Measurements from ENCODE around the gene TMEM51.

Gene TMEM51

DNA sequence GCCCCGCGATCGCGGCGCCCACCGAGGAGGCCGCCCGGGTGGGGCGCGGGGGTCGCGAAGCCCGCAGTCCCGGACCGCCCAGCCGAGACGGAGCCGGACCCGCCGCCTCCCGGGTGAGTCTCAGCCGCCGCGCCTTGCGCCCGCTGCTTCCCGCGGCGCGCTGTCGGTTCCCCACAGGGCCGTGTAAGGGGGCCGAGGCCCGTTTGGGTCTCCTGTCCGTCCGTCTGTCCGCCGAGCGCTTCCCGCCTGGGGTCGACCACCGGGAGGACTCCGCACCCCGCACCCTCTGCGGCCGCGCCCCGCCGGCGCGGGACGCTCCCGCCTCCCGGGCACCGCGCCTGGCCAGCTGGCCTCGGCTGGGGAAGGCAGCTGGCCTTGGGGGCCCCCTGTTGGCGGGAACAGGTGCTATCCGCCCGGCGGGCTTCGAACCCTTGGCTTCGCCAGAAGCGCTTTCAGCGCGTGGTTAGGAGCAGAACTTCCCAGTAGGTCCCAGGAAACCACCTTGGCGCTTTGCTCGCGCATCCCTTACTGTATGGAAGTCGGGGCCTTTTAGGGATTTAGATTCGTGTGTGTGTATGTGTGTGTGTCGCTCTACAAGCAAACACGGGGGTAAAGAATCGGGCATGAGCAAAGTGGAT is 414 bp downstream of the TMEM51 start:
- Histone ChIP-seq H3K36me3 (ENCODE audit: control insufficient read depth in 1 of 2, insufficient read depth in 2 of 2, low read length in 2 of 2) (no peaks in the 10 kb centered on the region), H2AK5ac (ENCODE audit: low read length) (no peak overlapping the region), H3K4me2 (ENCODE audit: low read length) (peak overlapping the region; percentile 90), H3K23ac (ENCODE audit: low read length) (no peak overlapping the region), H3K4me3 (ENCODE audit: low read depth, low read length) (peak overlapping the region; percentile 78), H3K9me3 (ENCODE audit: insufficient read depth, low read depth, low read length) (no peaks in the 10 kb centered on the region), H2AFZ (ENCODE audit: insufficient read depth, low read length, poor library complexity) (peak overlapping the region; percentile 62), H3K27me3 (ENCODE audit: insufficient read depth, low read length) (no peaks in the 10 kb centered on the region), H3K4ac (ENCODE audit: low read depth, low read length) (peak overlapping the region; percentile 39), H4K8ac (ENCODE audit: low read depth, low read length) (peak overlapping the region; percentile 69), H2BK5ac (ENCODE audit: low read depth, low read length, poor library complexity) (peak overlapping the region; percentile 52), H3K9ac (ENCODE audit: low read length) (peak overlapping the region; percentile 37), H4K91ac (ENCODE audit: low read depth, low read length) (peak overlapping the region; percentile 71), H2BK120ac (ENCODE audit: insufficient read depth, low read length, poor library complexity) (peak overlapping the region; percentile 47), H3K4me1 (ENCODE audit: control insufficient read depth in 1 of 2, insufficient read depth in 2 of 2, low read length in 2 of 2) (peaks cover 15 to 31% of the 10 kb centered on the region in 2 experiments), H4K12ac (ENCODE audit: low read depth, low read length) (peak overlapping the region; percentile 50), H3K79me1 (ENCODE audit: low read length) (peaks cover 12% of the 10 kb centered on the region), H3K79me2 (ENCODE audit: control insufficient read depth, insufficient read depth, low read length, poor library complexity) (peaks cover 4% of the 10 kb centered on the region), H2BK12ac (ENCODE audit: low read length) (peak overlapping the region; percentile 39), H3K27ac (ENCODE audit: low read depth, low read length) (no peak overlapping the region), H3K14ac (ENCODE audit: low read length) (peak overlapping the region; percentile 63), H3K18ac (ENCODE audit: low read length) (peak overlapping the region; percentile 75)
- DNase-seq = peak; percentile 65 to 74
- WGBS (ENCODE audit: extremely low coverage, insufficient coverage, insufficient read length) = no CpG with 5 or more reads among the region's 74 CpGs

DNA sequence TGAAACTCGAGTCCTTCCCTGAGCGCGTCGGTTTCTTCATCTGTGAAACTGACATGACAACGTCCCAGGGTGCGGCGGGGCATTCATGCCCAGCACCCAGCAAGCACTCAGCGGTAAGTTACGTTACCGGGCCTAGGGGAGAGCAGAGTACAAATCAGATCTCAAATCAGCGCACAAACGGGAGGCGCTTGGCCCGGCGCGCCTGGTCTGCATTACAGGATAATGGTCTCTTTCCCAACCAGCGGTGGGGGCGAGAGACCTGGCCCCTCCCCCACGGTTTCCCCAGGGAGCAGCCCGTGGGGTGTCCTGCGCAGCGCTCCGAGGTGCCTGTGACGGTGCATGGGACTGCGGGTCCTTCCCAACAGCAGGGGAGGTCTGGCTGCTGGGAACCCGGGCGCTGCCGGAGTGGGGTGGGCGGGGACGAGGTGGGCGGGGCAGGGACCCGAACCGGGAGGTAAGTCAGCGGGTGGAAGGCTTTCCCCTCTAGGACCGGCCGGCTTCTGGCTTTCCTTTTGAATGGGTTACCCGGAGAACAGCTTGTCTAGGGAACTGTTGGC is 1.0 kb downstream of the TMEM51 start:
- peaks cover 12% of the 10 kb centered on the region for H3K79me1 ChIP-seq (ENCODE audit: low read length)
- H3K4me1 ChIP-seq (ENCODE audit: control insufficient read depth in 1 of 2, insufficient read depth in 2 of 2, low read length in 2 of 2) = peaks cover 18 to 31% of the 10 kb centered on the region in 2 experiments
- H2AK5ac ChIP-seq (ENCODE audit: low read length) = no peak overlapping the region
- H2BK12ac ChIP-seq (ENCODE audit: low read length) = no peak overlapping the region
- no peak overlapping the region for H4K8ac ChIP-seq (ENCODE audit: low read depth, low read length)
- peak; percentile 28 to 34 for DNase-seq
- no peak overlapping the region for H4K12ac ChIP-seq (ENCODE audit: low read depth, low read length)
- H3K9me3 ChIP-seq (ENCODE audit: insufficient read depth, low read depth, low read length) = no peaks in the 10 kb centered on the region
- H3K27me3 ChIP-seq (ENCODE audit: insufficient read depth, low read length) = no peaks in the 10 kb centered on the region
- peak overlapping the region; percentile 90 for H3K4me2 ChIP-seq (ENCODE audit: low read length)
- H3K4ac ChIP-seq (ENCODE audit: low read depth, low read length) = no peak overlapping the region
- H3K18ac ChIP-seq (ENCODE audit: low read length) = peak overlapping the region; percentile 47
- H3K14ac ChIP-seq (ENCODE audit: low read length) = no peak overlapping the region
- H2BK120ac ChIP-seq (ENCODE audit: insufficient read depth, low read length, poor library complexity) = no peak overlapping the region
- H4K91ac ChIP-seq (ENCODE audit: low read depth, low read length) = no peak overlapping the region
- no peak overlapping the region for H2AFZ ChIP-seq (ENCODE audit: insufficient read depth, low read length, poor library complexity)
- H3K79me2 ChIP-seq (ENCODE audit: control insufficient read depth, insufficient read depth, low read length, poor library complexity) = peaks cover 4% of the 10 kb centered on the region
- H3K36me3 ChIP-seq (ENCODE audit: control insufficient read depth in 1 of 2, insufficient read depth in 2 of 2, low read length in 2 of 2) = no peaks in the 10 kb centered on the region
- no peak overlapping the region for H3K9ac ChIP-seq (ENCODE audit: low read length)
- WGBS (ENCODE audit: extremely low coverage, insufficient coverage, insufficient read length) = no CpG with 5 or more reads among the region's 37 CpGs
- H3K23ac ChIP-seq (ENCODE audit: low read length) = no peak overlapping the region
- no peak overlapping the region for H3K27ac ChIP-seq (ENCODE audit: low read depth, low read length)
- peak overlapping the region; percentile 78 for H3K4me3 ChIP-seq (ENCODE audit: low read depth, low read length)
- H2BK5ac ChIP-seq (ENCODE audit: low read depth, low read length, poor library complexity) = no peak overlapping the region

DNA sequence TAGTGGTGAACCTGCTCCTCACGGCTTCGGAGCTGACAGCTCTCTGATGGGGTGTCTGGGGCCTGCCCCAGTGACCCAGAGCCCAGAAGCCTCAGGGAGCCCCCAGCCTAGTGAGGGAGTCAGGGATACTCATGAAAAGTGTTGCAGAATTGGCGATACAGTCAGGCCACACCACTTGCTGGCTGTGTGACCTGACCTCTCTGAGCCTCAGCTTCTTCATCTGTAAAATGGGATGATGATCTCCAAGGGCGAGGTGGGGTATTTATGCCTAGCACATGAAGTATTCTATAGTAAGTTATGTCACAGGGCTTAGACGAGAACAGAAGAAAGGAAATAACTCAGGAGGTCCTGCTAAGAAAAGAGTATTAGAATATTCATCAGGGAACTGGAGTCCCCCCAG is 1.6 kb downstream of the TMEM51 start:
- peak overlapping the region; percentile 90 for H3K4me2 ChIP-seq (ENCODE audit: low read length)
- peaks cover 4% of the 10 kb centered on the region for H3K79me2 ChIP-seq (ENCODE audit: control insufficient read depth, insufficient read depth, low read length, poor library complexity)
- no CpG with 5 or more reads among the region's 5 CpGs for WGBS (ENCODE audit: extremely low coverage, insufficient coverage, insufficient read length)

DNA sequence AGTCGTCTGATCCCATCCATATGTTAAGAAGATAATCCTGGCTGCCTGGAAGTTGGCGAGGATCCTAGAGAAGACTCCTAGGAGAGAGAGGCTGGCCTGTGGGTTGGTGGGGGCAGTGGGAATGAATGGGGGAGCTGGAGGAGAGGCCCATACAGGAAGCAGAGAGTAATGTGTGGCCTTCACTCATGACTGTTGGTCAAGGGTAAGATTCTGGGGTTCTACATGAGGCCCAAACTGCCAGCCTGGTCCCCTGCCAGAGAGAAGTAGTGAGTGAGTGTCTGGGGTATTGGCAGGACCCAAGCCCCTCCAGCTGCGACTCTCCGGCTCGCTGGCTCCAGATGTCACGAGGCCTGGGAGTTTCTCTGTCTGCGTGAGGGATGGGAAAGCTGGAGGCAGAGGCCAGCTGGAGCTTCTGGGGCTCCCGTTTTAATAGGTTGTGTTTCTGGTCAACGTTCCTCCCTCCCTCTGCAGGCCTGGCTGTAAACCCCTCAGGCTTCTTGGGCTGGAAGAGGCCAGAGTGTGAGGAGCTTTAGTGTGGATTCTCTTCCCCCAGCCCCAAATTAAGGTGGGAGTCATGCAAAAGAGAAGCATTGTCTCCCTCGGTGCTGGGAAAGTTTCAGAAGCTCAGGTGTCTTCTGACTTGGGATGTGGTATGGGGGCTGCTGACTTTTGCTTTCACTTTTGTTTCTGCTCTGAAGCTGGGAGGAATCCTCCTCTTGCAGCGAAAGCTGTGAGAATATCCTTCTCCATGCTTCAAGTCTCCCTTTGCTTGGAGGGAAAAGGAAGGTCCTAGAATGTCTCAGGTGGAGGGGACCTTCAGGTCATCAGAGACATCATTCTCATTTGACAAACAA is 2.6 kb downstream of the TMEM51 start:
- WGBS (ENCODE audit: extremely low coverage, insufficient coverage, insufficient read length) = no CpG with 5 or more reads among the region's 11 CpGs
- H3K4ac ChIP-seq (ENCODE audit: low read depth, low read length) = no peak overlapping the region
- no peak for DNase-seq

More for the DNA sequence above, 1.6 kb downstream of the TMEM51 start:
- H2BK12ac ChIP-seq (ENCODE audit: low read length) = no peak overlapping the region
- H3K4ac ChIP-seq (ENCODE audit: low read depth, low read length) = no peak overlapping the region
- H3K9me3 ChIP-seq (ENCODE audit: insufficient read depth, low read depth, low read length) = no peaks in the 10 kb centered on the region
- no peak overlapping the region for H4K8ac ChIP-seq (ENCODE audit: low read depth, low read length)
- H2AFZ ChIP-seq (ENCODE audit: insufficient read depth, low read length, poor library complexity) = no peak overlapping the region
- no peak overlapping the region for H4K91ac ChIP-seq (ENCODE audit: low read depth, low read length)
- no peak overlapping the region for H3K23ac ChIP-seq (ENCODE audit: low read length)
- H3K14ac ChIP-seq (ENCODE audit: low read length) = no peak overlapping the region
- H3K4me1 ChIP-seq (ENCODE audit: control insufficient read depth in 1 of 2, insufficient read depth in 2 of 2, low read length in 2 of 2) = peaks cover 18 to 31% of the 10 kb centered on the region in 2 experiments
- DNase-seq = no peak
- H2BK120ac ChIP-seq (ENCODE audit: insufficient read depth, low read length, poor library complexity) = no peak overlapping the region
- H3K9ac ChIP-seq (ENCODE audit: low read length) = no peak overlapping the region
- H4K12ac ChIP-seq (ENCODE audit: low read depth, low read length) = no peak overlapping the region
- H2BK5ac ChIP-seq (ENCODE audit: low read depth, low read length, poor library complexity) = no peak overlapping the region
- H3K27ac ChIP-seq (ENCODE audit: low read depth, low read length) = no peak overlapping the region
- H3K18ac ChIP-seq (ENCODE audit: low read length) = no peak overlapping the region
- H3K4me3 ChIP-seq (ENCODE audit: low read depth, low read length) = peak overlapping the region; percentile 37
- H3K79me1 ChIP-seq (ENCODE audit: low read length) = peaks cover 12% of the 10 kb centered on the region
- no peaks in the 10 kb centered on the region for H3K36me3 ChIP-seq (ENCODE audit: control insufficient read depth in 1 of 2, insufficient read depth in 2 of 2, low read length in 2 of 2)
- H3K27me3 ChIP-seq (ENCODE audit: insufficient read depth, low read length) = no peaks in the 10 kb centered on the region
- no peak overlapping the region for H2AK5ac ChIP-seq (ENCODE audit: low read length)

More for the DNA sequence above, 2.6 kb downstream of the TMEM51 start:
- no peak overlapping the region for H4K91ac ChIP-seq (ENCODE audit: low read depth, low read length)
- no peaks in the 10 kb centered on the region for H3K36me3 ChIP-seq (ENCODE audit: control insufficient read depth in 1 of 2, insufficient read depth in 2 of 2, low read length in 2 of 2)
- no peak overlapping the region for H3K14ac ChIP-seq (ENCODE audit: low read length)
- no peaks in the 10 kb centered on the region for H3K27me3 ChIP-seq (ENCODE audit: insufficient read depth, low read length)
- no peak overlapping the region for H3K4me3 ChIP-seq (ENCODE audit: low read depth, low read length)
- H2BK5ac ChIP-seq (ENCODE audit: low read depth, low read length, poor library complexity) = no peak overlapping the region
- no peak overlapping the region for H3K4me2 ChIP-seq (ENCODE audit: low read length)
- H3K18ac ChIP-seq (ENCODE audit: low read length) = no peak overlapping the region
- no peak overlapping the region for H2BK12ac ChIP-seq (ENCODE audit: low read length)
- no peaks in the 10 kb centered on the region for H3K9me3 ChIP-seq (ENCODE audit: insufficient read depth, low read depth, low read length)
- no peak overlapping the region for H3K9ac ChIP-seq (ENCODE audit: low read length)
- H2AK5ac ChIP-seq (ENCODE audit: low read length) = no peak overlapping the region
- no peak overlapping the region for H4K12ac ChIP-seq (ENCODE audit: low read depth, low read length)
- H3K79me1 ChIP-seq (ENCODE audit: low read length) = peaks cover 12% of the 10 kb centered on the region
- no peak overlapping the region for H2BK120ac ChIP-seq (ENCODE audit: insufficient read depth, low read length, poor library complexity)
- no peak overlapping the region for H2AFZ ChIP-seq (ENCODE audit: insufficient read depth, low read length, poor library complexity)
- no peak overlapping the region for H3K27ac ChIP-seq (ENCODE audit: low read depth, low read length)
- peaks cover 4% of the 10 kb centered on the region for H3K79me2 ChIP-seq (ENCODE audit: control insufficient read depth, insufficient read depth, low read length, poor library complexity)
- no peak overlapping the region for H3K23ac ChIP-seq (ENCODE audit: low read length)
- H3K4me1 ChIP-seq (ENCODE audit: control insufficient read depth in 1 of 2, insufficient read depth in 2 of 2, low read length in 2 of 2) = peaks cover 18 to 26% of the 10 kb centered on the region in 2 experiments
- H4K8ac ChIP-seq (ENCODE audit: low read depth, low read length) = no peak overlapping the region
